ENCODE measurements around the gene PDE4B. TPM values are rescaled to one million over a fixed set of nuclear protein-coding genes. Genes with fewer than 3 reads are reported as not detected.

The PDE4B gene
- total and polyA plus RNA-seq, 9 of the 15 experiments (the other 6 are each of a cell fraction or from before 2014, with no cell fraction given) = 0.09 TPM; not detected in 8

DNA sequence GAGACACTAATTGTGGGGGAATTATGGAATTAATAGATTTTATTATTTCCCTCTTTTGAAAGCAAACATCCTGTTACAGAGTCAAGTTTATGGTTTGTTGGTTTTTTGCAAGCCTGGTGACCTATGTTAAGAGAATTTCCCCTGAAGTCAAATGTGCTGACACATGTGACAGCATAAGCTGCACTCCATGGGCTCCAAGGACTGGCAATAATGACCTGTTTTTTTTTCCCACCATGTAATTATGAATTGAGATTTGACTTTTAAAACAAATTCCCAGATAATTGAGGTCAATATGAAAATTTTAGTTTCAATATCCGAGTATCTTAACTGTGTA, 498.8 kb downstream of the PDE4B start:
- H3K36me3 ChIP-seq (ENCODE audit: control insufficient read depth, insufficient read depth, low read length) = no peaks in the 10 kb centered on the region
- in situ Hi-C loops (cut with MboI) = no loop called here
- WGBS (ENCODE audit: insufficient coverage, low coverage, missing lambda C conversion rate) = 0% methylated on average over 1 of the region's 1 CpG
- no peaks in the 10 kb centered on the region for H4K20me1 ChIP-seq (replicated peaks; ENCODE audit: control insufficient read depth, insufficient read depth, low read length)
- ChIA-PET POLR2A (interaction anchor here (1.0 kb wide), 1 partner anchor 10 kb away, joined by 4 read pairs; no protein-coding TSS in a partner anchor), CTCF (ENCODE audit: low intra/inter-chr PET ratio) (no interaction called here)
- FAIRE-seq = no peak
- no peak overlapping the region for H2AFZ ChIP-seq (ENCODE audit: low read depth, low read length)
- intact Hi-C loops (cut with micrococcal nuclease) = no loop called here
- H3K27ac ChIP-seq (ENCODE audit: extremely low read depth, low read depth, low read length) = no peak overlapping the region
- no peak for ATAC-seq
- TF ChIP-seq, protein P1, sequence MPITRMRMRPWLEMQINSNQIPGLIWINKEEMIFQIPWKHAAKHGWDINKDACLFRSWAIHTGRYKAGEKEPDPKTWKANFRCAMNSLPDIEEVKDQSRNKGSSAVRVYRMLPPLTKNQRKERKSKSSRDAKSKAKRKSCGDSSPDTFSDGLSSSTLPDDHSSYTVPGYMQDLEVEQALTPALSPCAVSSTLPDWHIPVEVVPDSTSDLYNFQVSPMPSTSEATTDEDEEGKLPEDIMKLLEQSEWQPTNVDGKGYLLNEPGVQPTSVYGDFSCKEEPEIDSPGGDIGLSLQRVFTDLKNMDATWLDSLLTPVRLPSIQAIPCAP (CRISPR knock-in tag; IDR thresholded peaks at IDR 0.05; ENCODE audit: borderline replicate concordance) = no peak
- TF ChIP-seq, protein P2, sequence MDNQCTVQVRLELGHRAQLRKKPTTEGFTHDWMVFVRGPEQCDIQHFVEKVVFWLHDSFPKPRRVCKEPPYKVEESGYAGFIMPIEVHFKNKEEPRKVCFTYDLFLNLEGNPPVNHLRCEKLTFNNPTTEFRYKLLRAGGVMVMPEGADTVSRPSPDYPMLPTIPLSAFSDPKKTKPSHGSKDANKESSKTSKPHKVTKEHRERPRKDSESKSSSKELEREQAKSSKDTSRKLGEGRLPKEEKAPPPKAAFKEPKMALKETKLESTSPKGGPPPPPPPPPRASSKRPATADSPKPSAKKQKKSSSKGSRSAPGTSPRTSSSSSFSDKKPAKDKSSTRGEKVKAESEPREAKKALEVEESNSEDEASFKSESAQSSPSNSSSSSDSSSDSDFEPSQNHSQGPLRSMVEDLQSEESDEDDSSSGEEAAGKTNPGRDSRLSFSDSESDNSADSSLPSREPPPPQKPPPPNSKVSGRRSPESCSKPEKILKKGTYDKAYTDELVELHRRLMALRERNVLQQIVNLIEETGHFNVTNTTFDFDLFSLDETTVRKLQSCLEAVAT (IDR thresholded peaks at IDR 0.05) = no peak
- TF ChIP-seq NCOA1 (IDR thresholded peaks at IDR 0.05; ENCODE audit: low read depth) (no peak), ZNF263 (CRISPR knock-in tag; IDR thresholded peaks at IDR 0.05; ENCODE audit: borderline replicate concordance) (no peak), EZH2 (IDR thresholded peaks at IDR 0.05; ENCODE audit: borderline replicate concordance, low read depth, low read length) (no peak)
- TF ChIP-seq, protein P3, sequence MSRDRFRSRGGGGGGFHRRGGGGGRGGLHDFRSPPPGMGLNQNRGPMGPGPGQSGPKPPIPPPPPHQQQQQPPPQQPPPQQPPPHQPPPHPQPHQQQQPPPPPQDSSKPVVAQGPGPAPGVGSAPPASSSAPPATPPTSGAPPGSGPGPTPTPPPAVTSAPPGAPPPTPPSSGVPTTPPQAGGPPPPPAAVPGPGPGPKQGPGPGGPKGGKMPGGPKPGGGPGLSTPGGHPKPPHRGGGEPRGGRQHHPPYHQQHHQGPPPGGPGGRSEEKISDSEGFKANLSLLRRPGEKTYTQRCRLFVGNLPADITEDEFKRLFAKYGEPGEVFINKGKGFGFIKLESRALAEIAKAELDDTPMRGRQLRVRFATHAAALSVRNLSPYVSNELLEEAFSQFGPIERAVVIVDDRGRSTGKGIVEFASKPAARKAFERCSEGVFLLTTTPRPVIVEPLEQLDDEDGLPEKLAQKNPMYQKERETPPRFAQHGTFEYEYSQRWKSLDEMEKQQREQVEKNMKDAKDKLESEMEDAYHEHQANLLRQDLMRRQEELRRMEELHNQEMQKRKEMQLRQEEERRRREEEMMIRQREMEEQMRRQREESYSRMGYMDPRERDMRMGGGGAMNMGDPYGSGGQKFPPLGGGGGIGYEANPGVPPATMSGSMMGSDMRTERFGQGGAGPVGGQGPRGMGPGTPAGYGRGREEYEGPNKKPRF (IDR thresholded peaks at IDR 0.05; ENCODE audit: low read depth, low read length) = no peak
- H3K9me1 ChIP-seq (ENCODE audit: control insufficient read depth, insufficient read depth, low read length) = no peaks in the 10 kb centered on the region
- H3K4me3 ChIP-seq = no peak overlapping the region
- no peak for DNase-seq (ENCODE audit: extremely low read depth in 1 of 4, low spot score in 3 of 4)
- H3K27me3 ChIP-seq (ENCODE audit: control insufficient read depth in 2 of 2, insufficient read depth in 2 of 2, low read length in 2 of 2) = no peaks in the 10 kb centered on the region
- BruUV-seq (replicated peaks) = no TSS peak
- no peak overlapping the region for H3K9ac ChIP-seq (ENCODE audit: insufficient read depth in 1 of 2, low read depth in 2 of 2, low read length in 2 of 2)
- no peaks in the 10 kb centered on the region for H3K4me1 ChIP-seq (replicated peaks in 1 of 2; ENCODE audit: control insufficient read depth in 2 of 2, insufficient read depth in 2 of 2, low read length in 2 of 2)
- H3K9me3 ChIP-seq (replicated peaks; ENCODE audit: control insufficient read depth, insufficient read depth, low read depth, low read length) = no peaks in the 10 kb centered on the region
- H3K4me2 ChIP-seq (ENCODE audit: insufficient read depth, low read length) = no peak overlapping the region
- no peaks in the 10 kb centered on the region for H3K79me2 ChIP-seq (ENCODE audit: control insufficient read depth, insufficient read depth, low read length)
